Measurements from ENCODE around the gene MFSD12. TPM values are rescaled to one million over a fixed set of nuclear protein-coding genes. Genes with fewer than 3 reads are reported as not detected.

Gene MFSD12
- total RNA-seq, 1 experiment from 2014 or later: 121 TPM

DNA sequence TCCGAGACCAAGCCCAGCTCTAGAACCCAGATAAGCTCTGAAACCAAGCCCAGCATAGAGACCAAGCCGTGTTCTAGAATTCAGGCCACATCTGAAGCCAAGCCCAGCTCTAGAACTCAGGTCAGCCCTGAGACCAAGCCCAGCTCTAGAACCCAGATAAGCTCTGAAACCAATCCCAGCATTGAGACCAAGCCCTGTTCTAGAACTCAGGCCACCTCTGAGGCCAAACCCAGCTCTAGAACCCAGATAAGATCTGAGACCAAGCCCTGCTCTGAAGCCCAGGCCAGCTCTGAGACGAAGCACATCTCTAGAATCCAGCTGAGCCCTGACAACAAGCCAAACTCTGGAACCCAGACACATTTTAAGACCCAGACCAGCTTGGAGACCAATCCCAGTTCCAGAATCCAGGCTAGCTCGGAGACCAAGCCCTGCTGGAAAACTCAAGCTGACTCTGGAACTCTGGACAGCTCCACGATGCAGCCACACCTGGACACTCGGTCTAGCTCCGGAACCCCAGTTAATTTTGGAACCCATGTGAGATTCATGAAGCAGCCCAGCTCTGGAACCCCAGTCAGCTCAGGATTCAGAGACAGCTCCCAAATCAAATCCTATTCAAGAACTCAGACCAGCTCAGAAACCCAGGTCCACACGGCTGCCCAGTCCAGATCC lies 33.7 kb upstream of the MFSD12 start:
- no peaks in the 10 kb centered on the region for H3K27me3 ChIP-seq (ENCODE audit: low read length)
- no peaks in the 10 kb centered on the region for H3K4me1 ChIP-seq (ENCODE audit: insufficient read depth, low read length)
- ChIA-PET CTCF (no interaction called here), POLR2A (ENCODE audit: unreplicated experiment) (no interaction called here)
- no peaks in the 10 kb centered on the region for H3K9me3 ChIP-seq (ENCODE audit: low read length)
- H4K20me1 ChIP-seq (ENCODE audit: low read length): no peaks in the 10 kb centered on the region
- TF ChIP-seq EZH2 (IDR thresholded peaks at IDR 0.05; ENCODE audit: low read length, unreplicated experiment) (no peak), EZH2phosphoT487 (IDR thresholded peaks at IDR 0.05; ENCODE audit: borderline replicate concordance, low read length) (no peak), CTCF (conservative IDR thresholded peaks at IDR 0.05; ENCODE audit: low read depth, low read length) (no peak)
- no peak overlapping the region for H3K4me3 ChIP-seq (ENCODE audit: low read length)
- H3F3A ChIP-seq (ENCODE audit: low read length, unreplicated experiment): no peaks in the 10 kb centered on the region
- no peak overlapping the region for H2AFZ ChIP-seq (ENCODE audit: low read length)
- no TSS peak for BruUV-seq (replicated peaks)
- H3K36me3 ChIP-seq (ENCODE audit: low read depth, low read length): no peaks in the 10 kb centered on the region
- H3K4me2 ChIP-seq (ENCODE audit: low read length): no peak overlapping the region
- intact Hi-C loops (cut with micrococcal nuclease): no loop called here
- no peak for ATAC-seq
- H3K9me2 ChIP-seq (replicated peaks; ENCODE audit: low read length): no peaks in the 10 kb centered on the region
- H3K9ac ChIP-seq (ENCODE audit: low read length): no peak overlapping the region
- H3K27ac ChIP-seq (ENCODE audit: low read length): no peak overlapping the region
- no peak for DNase-seq
- H3K79me2 ChIP-seq (ENCODE audit: low read length): no peaks in the 10 kb centered on the region

- no peaks in the 10 kb centered on the region for H3K4me1 ChIP-seq (ENCODE audit: insufficient read depth, low read length)
- H3K9me2 ChIP-seq (replicated peaks; ENCODE audit: low read length): no peaks in the 10 kb centered on the region
- H3K4me3 ChIP-seq (ENCODE audit: low read length): no peak overlapping the region
- no peaks in the 10 kb centered on the region for H3K9me3 ChIP-seq (ENCODE audit: low read length)
- H3K4me2 ChIP-seq (ENCODE audit: low read length): no peak overlapping the region
- TF ChIP-seq EZH2 (IDR thresholded peaks at IDR 0.05; ENCODE audit: low read length, unreplicated experiment) (no peak), CTCF (conservative IDR thresholded peaks at IDR 0.05; ENCODE audit: low read depth, low read length) (no peak), EZH2phosphoT487 (IDR thresholded peaks at IDR 0.05; ENCODE audit: borderline replicate concordance, low read length) (no peak)
- H4K20me1 ChIP-seq (ENCODE audit: low read length): no peaks in the 10 kb centered on the region
- intact Hi-C loops (cut with micrococcal nuclease): no loop called here
- BruUV-seq (replicated peaks): no TSS peak
- H3K36me3 ChIP-seq (ENCODE audit: low read depth, low read length): no peaks in the 10 kb centered on the region
- H3K79me2 ChIP-seq (ENCODE audit: low read length): no peaks in the 10 kb centered on the region
- H3K27ac ChIP-seq (ENCODE audit: low read length): no peak overlapping the region
- H3K9ac ChIP-seq (ENCODE audit: low read length): no peak overlapping the region
- ChIA-PET POLR2A (ENCODE audit: unreplicated experiment) (no interaction called here), CTCF (no interaction called here)
- H2AFZ ChIP-seq (ENCODE audit: low read length): no peak overlapping the region
- ATAC-seq (no peak), DNase-seq (no peak)
- H3F3A ChIP-seq (ENCODE audit: low read length, unreplicated experiment): no peaks in the 10 kb centered on the region
- no peaks in the 10 kb centered on the region for H3K27me3 ChIP-seq (ENCODE audit: low read length)
These were observed 32.6 kb upstream of the MFSD12 start for GRCh38 chr19:3589949-3590348.

- POLR2A ChIA-PET (ENCODE audit: unreplicated experiment): no interaction called here
- DNase-seq (no peak), ATAC-seq (no peak)
- no TSS peak for BruUV-seq (replicated peaks)
- Histone ChIP-seq H3K4me3 (ENCODE audit: low read length) (no peak overlapping the region), H2AFZ (ENCODE audit: low read length) (no peak overlapping the region), H3K4me1 (ENCODE audit: insufficient read depth, low read length) (no peaks in the 10 kb centered on the region), H3K27ac (ENCODE audit: low read length) (no peak overlapping the region), H3K4me2 (ENCODE audit: low read length) (no peak overlapping the region), H3K27me3 (ENCODE audit: low read length) (no peaks in the 10 kb centered on the region), H4K20me1 (ENCODE audit: low read length) (no peaks in the 10 kb centered on the region), H3K9me2 (replicated peaks; ENCODE audit: low read length) (no peaks in the 10 kb centered on the region), H3K9ac (ENCODE audit: low read length) (no peak overlapping the region), H3K36me3 (ENCODE audit: low read depth, low read length) (no peaks in the 10 kb centered on the region), H3K79me2 (ENCODE audit: low read length) (no peaks in the 10 kb centered on the region), H3F3A (ENCODE audit: low read length, unreplicated experiment) (no peaks in the 10 kb centered on the region), H3K9me3 (ENCODE audit: low read length) (no peaks in the 10 kb centered on the region)
- intact Hi-C loops (cut with micrococcal nuclease): no loop called here
- no peak for TF ChIP-seq EZH2 (IDR thresholded peaks at IDR 0.05; ENCODE audit: low read length, unreplicated experiment)
- CTCF ChIA-PET: no interaction called here
These were observed 32.1 kb upstream of the MFSD12 start for GRCh38 chr19:3589439-3589838.

All from PC-3 (cell line).